Stimulated activated naive CD4-positive, alpha-beta T cell treated with Interleukin-2 at 50 U/mL for 16 hours (primary cell): Measurements from ENCODE around the gene CNKSR2.

ENCODE experiments used
- DNase-seq: peaks from one replicate; lab custom pipeline; 2025; lab: John Stamatoyannopoulos, UW

CNKSR2 gene

GRCh38 chrX:21610168-21610567 lies 235.9 kb downstream of the CNKSR2 start:
- no peak for DNase-seq

GRCh38 chrX:21612154-21612553 lies 237.9 kb downstream of the CNKSR2 start:
- no peak for DNase-seq

GRCh38 chrX:21616386-21616785 lies 242.2 kb downstream of the CNKSR2 start:
- no peak for DNase-seq

- DNase-seq: no peak
These were observed 246.0 kb downstream of the CNKSR2 start for GRCh38 chrX:21620234-21620633.

- DNase-seq: no peak
These were observed 249.7 kb downstream of the CNKSR2 start for GRCh38 chrX:21623778-21624501.

GRCh38 chrX:21632027-21632426 lies 257.8 kb downstream of the CNKSR2 start:
- DNase-seq: no peak

GRCh38 chrX:21638311-21638710 lies 264.1 kb downstream of the CNKSR2 start:
- no peak for DNase-seq

- no peak for DNase-seq
These were observed 265.6 kb downstream of the CNKSR2 start for GRCh38 chrX:21639775-21640174.

- no peak for DNase-seq
These were observed 271.2 kb downstream of the CNKSR2 start for GRCh38 chrX:21645431-21645830.

- no peak for DNase-seq
These were observed 271.7 kb downstream of the CNKSR2 start for GRCh38 chrX:21645886-21646285.

GRCh38 chrX:21655901-21656586 lies 281.8 kb downstream of the CNKSR2 start:
- DNase-seq: no peak

GRCh38 chrX:21656587-21657317 lies 282.5 kb downstream of the CNKSR2 start:
- DNase-seq: no peak

GRCh38 chrX:21657318-21658151 lies 283.3 kb downstream of the CNKSR2 start:
- no peak for DNase-seq

GRCh38 chrX:21658152-21658737 lies 284.0 kb downstream of the CNKSR2 start, which contains the start of gene KLHL34:
Gene KLHL34, minus strand, starts transcription at chrX:21658330. Its CDS starts 542 bp downstream, at chrX:21657788.
- no peak for DNase-seq

GRCh38 chrX:21658746-21659145 lies 284.5 kb downstream of the CNKSR2 start:
- DNase-seq: no peak

- no peak for DNase-seq
These were observed 285.1 kb downstream of the CNKSR2 start for GRCh38 chrX:21659320-21659719.

- DNase-seq: no peak
These were observed 285.9 kb downstream of the CNKSR2 start for GRCh38 chrX:21660156-21660555.

GRCh38 chrX:21661316-21661715 lies 287.1 kb downstream of the CNKSR2 start:
- no peak for DNase-seq

GRCh38 chrX:21662761-21663160 lies 288.5 kb downstream of the CNKSR2 start:
- DNase-seq: no peak

GRCh38 chrX:21666252-21666651 lies 292.0 kb downstream of the CNKSR2 start:
- no peak for DNase-seq

- no peak for DNase-seq
These were observed 292.5 kb downstream of the CNKSR2 start for GRCh38 chrX:21666679-21667078.
